GM23338 (cell line): ENCODE measurements around the gene ZNF267. TPM values are rescaled to one million over a fixed set of nuclear protein-coding genes. Genes with fewer than 3 reads are reported as not detected.

Experiments
- ATAC-seq: fragments of 200-7000 bp; cut with Tn5 transposase; 3 replicates; pipeline ENCODE4 v1.9.1; 2020
- DNase-seq: peaks from one replicate; pipeline ENCODE4 v3.0.0-alpha.2; 2015; ENCODE audit warnings: low spot score
- H2AFZ ChIP-seq: fragments of 200-600 bp; sonication (generic); 2 replicates; pipeline ENCODE4 v1.8.0; 2016; ENCODE audit warnings: antibody characterized with exemption, mild to moderate bottlenecking, moderate library complexity
- H3F3A ChIP-seq: fragments of 200-600 bp; sonication (generic); replicated peaks from 2 replicates; pipeline ENCODE4 v1.8.0; 2017; ENCODE audit warnings: antibody characterized with exemption, mixed run types, low read depth
- H3K27ac ChIP-seq: fragments of 200-600 bp; sonication (generic); 2 replicates; pipeline ENCODE4 v1.6.1; 2016; ENCODE audit warnings: low read depth
- H3K27me3 ChIP-seq: fragments of 200-600 bp; sonication (generic); 2 replicates; pipeline ENCODE4 v1.8.0; 2016; ENCODE audit warnings: mild to moderate bottlenecking, mixed run types, moderate library complexity; ENCODE audit not compliant: insufficient read depth
- H3K36me3 ChIP-seq: fragments of 200-600 bp; sonication (generic); 2 replicates; pipeline ENCODE4 v1.8.0; 2016; ENCODE audit warnings: mild to moderate bottlenecking; ENCODE audit not compliant: insufficient read depth
- H3K4me1 ChIP-seq: fragments of 200-600 bp; sonication (generic); 2 replicates; pipeline ENCODE4 v1.8.0; 2016; ENCODE audit warnings: mild to moderate bottlenecking, moderate library complexity; ENCODE audit not compliant: insufficient read depth
- H3K4me2 ChIP-seq: fragments of 200-600 bp; sonication (generic); 2 replicates; pipeline ENCODE4 v1.7.1; 2017; ENCODE audit warnings: mixed run types
- H3K4me3 ChIP-seq: fragments of 200-600 bp; sonication (generic); 2 replicates; pipeline ENCODE4 v1.6.1; 2016; ENCODE audit warnings: mixed run types
- H3K79me2 ChIP-seq: fragments of 200-600 bp; sonication (generic); replicated peaks from 2 replicates; pipeline ENCODE4 v1.8.0; 2017; ENCODE audit warnings: mild to moderate bottlenecking; ENCODE audit not compliant: insufficient read depth
- H3K9me2 ChIP-seq: fragments of 200-600 bp; sonication (generic); 2 replicates; pipeline ENCODE4 v1.8.0; 2017; ENCODE audit not compliant: insufficient read depth
- H4K20me1 ChIP-seq: fragments of 200-600 bp; sonication (generic); replicated peaks from 2 replicates; pipeline ENCODE4 v1.8.0; 2017; ENCODE audit warnings: mild to moderate bottlenecking; ENCODE audit not compliant: insufficient read depth
- H3K27ac Mint-ChIP-seq: 2 replicates; pipeline ENCODE4 v1.8.0; 2020; ENCODE audit warnings: inconsistent platforms, mild to moderate bottlenecking, moderate library complexity, mixed read lengths
- H3K27me3 Mint-ChIP-seq: 3 replicates; pipeline ENCODE4 v1.8.0; 2022; ENCODE audit warnings: low read depth, mild to moderate bottlenecking, moderate library complexity, mixed read lengths, inconsistent platforms; ENCODE audit not compliant: insufficient read depth, poor library complexity
- H3K36me3 Mint-ChIP-seq: 3 replicates; pipeline ENCODE4 v1.8.0; 2021; ENCODE audit warnings: low read depth, mild to moderate bottlenecking, inconsistent platforms, moderate library complexity, mixed read lengths
- H3K4me1 Mint-ChIP-seq: 3 replicates; pipeline ENCODE4 v1.8.0; 2020; ENCODE audit warnings: mild to moderate bottlenecking, inconsistent platforms, mixed read lengths
- H3K4me3 Mint-ChIP-seq: 3 replicates; pipeline ENCODE4 v1.8.0; 2021; ENCODE audit warnings: moderate library complexity, mild to moderate bottlenecking, inconsistent platforms, mixed read lengths
- H3K9me3 Mint-ChIP-seq: 3 replicates; pipeline ENCODE4 v1.8.0; 2020; ENCODE audit warnings: moderate library complexity, mild to moderate bottlenecking, inconsistent platforms, mixed read lengths
- CREB1 ChIP-seq: fragments of 250-450 bp; sonication (Bioruptor Pico); IDR thresholded peaks from 2 replicates; pipeline ENCODE4 v1.5.0; 2020; ENCODE audit warnings: low read depth, mild to moderate bottlenecking, moderate library complexity
- CTCF ChIP-seq, 2 experiments: fragments of 200-600 bp in 1 of 2; sonication (generic) in 1 of 2; conservative IDR thresholded peaks; 2 replicates each; pipeline versions ENCODE4 v1.5.1 to v1.6.1; 2016 to 2017; ENCODE audit warnings: antibody characterized with exemption in 2 of 2, low read depth in 2 of 2, mild to moderate bottlenecking in 2 of 2, moderate library complexity in 1 of 2
- EZH2 ChIP-seq: fragments of 200-600 bp; sonication (generic); IDR thresholded peaks from one replicate; pipeline ENCODE4 v1.8.0; 2017; ENCODE audit warnings: antibody characterized with exemption, mild to moderate bottlenecking, low read depth; ENCODE audit not compliant: unreplicated experiment
- POLR2AphosphoS5 ChIP-seq: IDR thresholded peaks from 2 replicates; pipeline ENCODE4 v1.6.1; 2016; ENCODE audit warnings: antibody characterized with exemption, low read depth
- REST ChIP-seq: IDR thresholded peaks from one replicate; pipeline ENCODE4 v1.6.1; 2018; ENCODE audit warnings: antibody characterized with exemption; ENCODE audit not compliant: unreplicated experiment
- STAT1 ChIP-seq: IDR thresholded peaks from one replicate; pipeline ENCODE4 v1.6.1; 2016; ENCODE audit warnings: antibody characterized with exemption; ENCODE audit not compliant: unreplicated experiment
- ZNF114 ChIP-seq: fragments of 250-450 bp; sonication (Bioruptor Pico); IDR thresholded peaks from 2 replicates; pipeline ENCODE4 v1.5.0; 2020; ENCODE audit warnings: mild to moderate bottlenecking, moderate library complexity
- ZNF331 ChIP-seq: fragments of 250-450 bp; sonication (Bioruptor Pico); IDR thresholded peaks from 2 replicates; pipeline ENCODE4 v1.5.0; 2020; ENCODE audit warnings: low read depth, mild to moderate bottlenecking, moderate library complexity
- ZNF462 ChIP-seq: fragments of 250-450 bp; sonication (Bioruptor Pico); IDR thresholded peaks from 2 replicates; pipeline ENCODE4 v1.5.0; 2020; ENCODE audit warnings: mild to moderate bottlenecking, moderate library complexity
- polyA plus RNA-seq: library from polyadenylated mRNA; unstranded; fragments of >200 nt; fragmentation: Nextera tagmentation; extraction: Ambion mirVana; gene quantifications from 2 replicates; pipeline ENCODE4 v1.2.1, GENCODE V29; 2016
- total RNA-seq: library from RNA; depleted of rRNA; stranded (reverse); fragments of >200 nt; shearing (Covaris generic); gene quantifications from 2 replicates; pipeline ENCODE4 v1.2.3, GENCODE V29; 2014

Gene ZNF267
- total and polyA plus RNA-seq, 2 experiments from 2014 or later = 13.8 to 31.7 TPM

- Histone ChIP-seq H3K4me2 (no peak overlapping the region), H2AFZ (no peak overlapping the region), H3K4me1 (no peaks in the 10 kb centered on the region), H3K79me2 (peaks cover 47% of the 10 kb centered on the region), H4K20me1 (no peaks in the 10 kb centered on the region), H3K27me3 (no peaks in the 10 kb centered on the region), H3K4me3 (no peak overlapping the region), H3K27ac (no peak overlapping the region), H3F3A (no peaks in the 10 kb centered on the region), H3K9me2 (no peaks in the 10 kb centered on the region), H3K36me3 (peaks cover 42% of the 10 kb centered on the region)
- DNase-seq (no peak), ATAC-seq (no peak)
- no peaks in the 10 kb centered on the region for H3K4me1 Mint-ChIP-seq
- TF ChIP-seq ZNF462 (no peak), EZH2 (no peak), ZNF331 (CRISPR knock-in tag) (no peak), POLR2AphosphoS5 (no peak), STAT1 (no peak)
- peaks cover 97% of the 10 kb centered on the region for H3K36me3 Mint-ChIP-seq
- H3K27me3 Mint-ChIP-seq = no peaks in the 10 kb centered on the region
- H3K9me3 Mint-ChIP-seq = peaks cover 99% of the 10 kb centered on the region
- no peak overlapping the region for H3K27ac Mint-ChIP-seq
- no peak overlapping the region for H3K4me3 Mint-ChIP-seq
Observed at GRCh38 chr16:31913668-31914067, 40.1 kb downstream of the ZNF267 start.

GRCh38 chr16:31916056-31916488, 42.5 kb downstream of the ZNF267 start:
- ATAC-seq (no peak), DNase-seq (no peak)
- Histone ChIP-seq H3K9me2 (no peaks in the 10 kb centered on the region), H3K4me2 (no peak overlapping the region), H3K27me3 (no peaks in the 10 kb centered on the region), H3F3A (no peaks in the 10 kb centered on the region), H3K27ac (no peak overlapping the region), H3K4me1 (no peaks in the 10 kb centered on the region), H3K36me3 (peaks cover 40% of the 10 kb centered on the region), H3K4me3 (no peak overlapping the region; the same call in 1 of the 2 replicates), H2AFZ (no peak overlapping the region), H3K79me2 (peaks cover 24% of the 10 kb centered on the region), H4K20me1 (no peaks in the 10 kb centered on the region)
- Mint-ChIP-seq H3K27me3 (no peaks in the 10 kb centered on the region), H3K4me1 (no peaks in the 10 kb centered on the region), H3K9me3 (peaks cover 97% of the 10 kb centered on the region), H3K27ac (no peak overlapping the region), H3K4me3 (no peak overlapping the region), H3K36me3 (peaks cover 89% of the 10 kb centered on the region)
- TF ChIP-seq ZNF114 (no peak), REST (no peak), STAT1 (no peak), CTCF (conservative IDR thresholded peaks at IDR 0.05; ENCODE audit: low read depth in 2 of 2) (no peak), CREB1 (no peak), POLR2AphosphoS5 (no peak), ZNF331 (CRISPR knock-in tag) (no peak)
